IMR-90 (cell line): ENCODE data around the gene C7orf57. TPM values are rescaled to one million over a fixed set of nuclear protein-coding genes. Genes with fewer than 3 reads are reported as not detected.

Experiments used
- ATAC-seq: fragments of 200-7000 bp; cut with Tn5 transposase; 2 replicates; pipeline ENCODE4 v1.9.1; 2020; ENCODE audit warnings: low read depth, mild to moderate bottlenecking, moderate library complexity
- BruUV-seq: library from RNA; stranded (reverse); fragments of 400-500 nt; replicated peaks from 2 replicates; lab custom pipeline; 2021; lab: Mats Ljungman, UMichigan
- CTCF ChIA-PET: fragments of 300-600 bp; formaldehyde crosslinking; extraction: SDS; loops from one replicate; lab custom pipeline; 2021; ENCODE audit warnings: antibody characterized with exemption; lab: Yijun Ruan, JAX
- POLR2A ChIA-PET: fragments of 300-600 bp; sonication (Branson Sonifier 250); formaldehyde crosslinking; loops from one replicate; lab custom pipeline; 2022; ENCODE audit warnings: antibody characterized with exemption; ENCODE audit not compliant: unreplicated experiment; lab: Charles Lee
- DNase-seq: peaks from one replicate; pipeline ENCODE4 v3.0.0; 2013
- H2AFZ ChIP-seq: replicated peaks from 2 replicates; pipeline ENCODE3; 2013; ENCODE audit warnings: low read length, mild to moderate bottlenecking; ENCODE audit not compliant: poor library complexity
- H2AK5ac ChIP-seq: 2 replicates; pipeline ENCODE4 v1.6.1; 2013; ENCODE audit warnings: low read depth, low read length, inconsistent platforms
- H2AK9ac ChIP-seq: replicated peaks from 2 replicates; pipeline ENCODE3; 2013; ENCODE audit warnings: mild to moderate bottlenecking, low read depth, low read length, moderate library complexity; ENCODE audit not compliant: poor library complexity
- H2BK120ac ChIP-seq: 2 replicates; pipeline ENCODE4 v1.6.1; 2013; ENCODE audit warnings: low read depth, low read length, inconsistent platforms
- H2BK15ac ChIP-seq: 3 replicates; pipeline ENCODE4 v1.6.1; 2013; ENCODE audit warnings: low read depth, low read length, inconsistent platforms
- H2BK20ac ChIP-seq: 2 replicates; pipeline ENCODE4 v1.6.1; 2013; ENCODE audit warnings: low read depth, mild to moderate bottlenecking, inconsistent platforms, low read length, moderate library complexity
- H2BK5ac ChIP-seq: 2 replicates; pipeline ENCODE4 v1.6.1; 2013; ENCODE audit warnings: mild to moderate bottlenecking, low read depth, low read length, inconsistent platforms; ENCODE audit not compliant: poor library complexity, severe bottlenecking
- H3K14ac ChIP-seq: replicated peaks from 2 replicates; pipeline ENCODE4 v1.6.1; 2013; ENCODE audit warnings: low read depth, low read length, inconsistent platforms
- H3K18ac ChIP-seq: 2 replicates; pipeline ENCODE4 v1.6.1; 2013; ENCODE audit warnings: low read depth, low read length, control low read depth
- H3K23ac ChIP-seq: 2 replicates; pipeline ENCODE4 v1.6.1; 2013; ENCODE audit warnings: low read depth, low read length, inconsistent platforms
- H3K27ac ChIP-seq: 2 replicates; pipeline ENCODE4 v1.5.1; 2013; ENCODE audit warnings: mild to moderate bottlenecking, control low read depth, low read length; ENCODE audit not compliant: insufficient read depth
- H3K27me3 ChIP-seq: 2 replicates; pipeline ENCODE4 v1.6.1; 2013; ENCODE audit warnings: low read length; ENCODE audit not compliant: control insufficient read depth, insufficient read depth
- H3K36me3 ChIP-seq: 2 replicates; pipeline ENCODE4 v1.6.1; 2013; ENCODE audit warnings: low read length, mixed read lengths; ENCODE audit not compliant: control insufficient read depth, insufficient read depth
- H3K4ac ChIP-seq: 2 replicates; pipeline ENCODE4 v1.6.1; 2013; ENCODE audit warnings: low read depth, low read length, inconsistent platforms
- H3K4me1 ChIP-seq: 2 replicates; pipeline ENCODE4 v1.6.1; 2013; ENCODE audit warnings: low read length, mixed read lengths; ENCODE audit not compliant: control insufficient read depth, insufficient read depth
- H3K4me2 ChIP-seq: 2 replicates; pipeline ENCODE4 v1.6.1; 2013; ENCODE audit warnings: low read depth, mild to moderate bottlenecking, control low read depth, low read length, moderate library complexity
- H3K4me3 ChIP-seq: 2 replicates; pipeline ENCODE4 v1.5.1; 2013; ENCODE audit warnings: low read depth, mild to moderate bottlenecking, control low read depth, low read length, moderate library complexity; ENCODE audit not compliant: insufficient read depth
- H3K56ac ChIP-seq: 2 replicates; pipeline ENCODE4 v1.6.1; 2013; ENCODE audit warnings: low read length, inconsistent platforms; ENCODE audit not compliant: insufficient read depth; ENCODE audit errors: extremely low read depth
- H3K79me1 ChIP-seq, 2 experiments: 2 replicates each; pipeline ENCODE4 v1.6.1; 2013; ENCODE audit warnings: low read length in 2 of 2, inconsistent platforms in 1 of 2, low read depth in 1 of 2
- H3K9ac ChIP-seq: 2 replicates; pipeline ENCODE4 v1.6.1; 2013; ENCODE audit warnings: low read depth, low read length, control low read depth
- H3K9me1 ChIP-seq: 2 replicates; pipeline ENCODE4 v1.6.1; 2013; ENCODE audit warnings: low read length, inconsistent platforms; ENCODE audit not compliant: insufficient read depth
- H3K9me3 ChIP-seq: 2 replicates; pipeline ENCODE4 v1.6.1; 2013; ENCODE audit warnings: low read length; ENCODE audit not compliant: control insufficient read depth, insufficient read depth
- H4K20me1 ChIP-seq: 2 replicates; pipeline ENCODE4 v1.6.1; 2013; ENCODE audit warnings: low read length, inconsistent platforms; ENCODE audit not compliant: insufficient read depth
- H4K5ac ChIP-seq: 2 replicates; pipeline ENCODE4 v1.6.1; 2013; ENCODE audit warnings: mild to moderate bottlenecking, low read depth, low read length, control low read depth
- H4K8ac ChIP-seq, 2 experiments: 2 replicates each; pipeline ENCODE4 v1.6.1; 2013; ENCODE audit warnings: low read depth in 2 of 2, low read length in 2 of 2, control low read depth in 1 of 2, inconsistent platforms in 1 of 2
- H4K91ac ChIP-seq: 2 replicates; pipeline ENCODE4 v1.6.1; 2013; ENCODE audit warnings: low read depth, low read length, inconsistent platforms; ENCODE audit not compliant: insufficient read depth
- CEBPB ChIP-seq: IDR thresholded peaks from 2 replicates; pipeline ENCODE4 v1.6.1; 2012; ENCODE audit warnings: low read depth, low read length, improper control_type of control experiment
- CHD1 ChIP-seq: IDR thresholded peaks from 2 replicates; pipeline ENCODE4 v1.6.1; 2012; ENCODE audit warnings: low read depth, low read length, improper control_type of control experiment
- MAFK ChIP-seq: IDR thresholded peaks from 2 replicates; pipeline ENCODE4 v1.6.1; 2012; ENCODE audit warnings: low read depth, low read length, improper control_type of control experiment
- MAZ ChIP-seq: IDR thresholded peaks from 2 replicates; pipeline ENCODE4 v1.6.1; 2012; ENCODE audit warnings: low read depth, mild to moderate bottlenecking, low read length, improper control_type of control experiment, moderate library complexity, borderline replicate concordance
- NFE2L2 ChIP-seq: fragments of 150-350 bp; IDR thresholded peaks from 2 replicates; pipeline ENCODE4 v1.6.1; 2016; ENCODE audit warnings: low read depth, mild to moderate bottlenecking, low read length
- POLR2A ChIP-seq: IDR thresholded peaks from 2 replicates; pipeline ENCODE4 v1.6.1; 2012; ENCODE audit warnings: mild to moderate bottlenecking, low read depth, low read length
- WGBS, 2 experiments: methylation state at CpG; one replicate each; pipeline versions ENCODE4 v1.1.5 to v1.1.7; 2013; ENCODE audit warnings: missing lambda C conversion rate in 2 of 2; ENCODE audit not compliant: insufficient read length in 1 of 2; ENCODE audit errors: extremely low coverage in 2 of 2; 5-methylcytosine and 5-hydroxymethylcytosine counted together
- dilution Hi-C: fragments of 300-500 bp; cut with HindIII; formaldehyde crosslinking; loops from one replicate; pipeline ENCODE4 v1.14.3; 2018; ENCODE audit warnings: low sequenced_read_pairs; ENCODE audit not compliant: unreplicated experiment
- in situ Hi-C: fragments of 300-500 bp; cut with MboI; formaldehyde crosslinking; loops from 3 replicates; pipeline ENCODE4 v1.14.3; 2019; ENCODE audit warnings: low sequenced_read_pairs, inconsistent platforms, mixed read lengths
- intact Hi-C: fragments of 100-400 bp; cut with micrococcal nuclease; formaldehyde crosslinking; loops from 2 replicates; pipeline ENCODE4 v1.10.0; 2022
- polyA plus RNA-seq, 3 experiments: library from polyadenylated mRNA; depleted of rRNA; stranded (reverse); fragments of >200 nt; gene quantifications; 2 replicates each; pipeline ENCODE4 v1.2.3, GENCODE V29; 2012; ENCODE audit warnings: low replicate concordance in 1 of 3
- total RNA-seq: library from RNA; depleted of rRNA; stranded (reverse); fragments of >200 nt; gene quantifications from 2 replicates; pipeline ENCODE4 v1.2.3, GENCODE V29; 2012
- TF ChIP-seq, protein P1 (sequence below): fragments of 150-350 bp; IDR thresholded peaks from 2 replicates; pipeline ENCODE4 v1.6.1; 2016; ENCODE audit warnings: low read depth, mild to moderate bottlenecking, low read length, moderate library complexity, borderline replicate concordance
- TF ChIP-seq, protein P2 (sequence below): conservative IDR thresholded peaks from 2 replicates; pipeline ENCODE4 v1.5.1; 2012; ENCODE audit warnings: mild to moderate bottlenecking, low read depth, low read length, improper control_type of control experiment

Gene C7orf57
- total and polyA plus RNA-seq, 2 of the 4 experiments (the other 2 are of a cell fraction): not detected

DNA sequence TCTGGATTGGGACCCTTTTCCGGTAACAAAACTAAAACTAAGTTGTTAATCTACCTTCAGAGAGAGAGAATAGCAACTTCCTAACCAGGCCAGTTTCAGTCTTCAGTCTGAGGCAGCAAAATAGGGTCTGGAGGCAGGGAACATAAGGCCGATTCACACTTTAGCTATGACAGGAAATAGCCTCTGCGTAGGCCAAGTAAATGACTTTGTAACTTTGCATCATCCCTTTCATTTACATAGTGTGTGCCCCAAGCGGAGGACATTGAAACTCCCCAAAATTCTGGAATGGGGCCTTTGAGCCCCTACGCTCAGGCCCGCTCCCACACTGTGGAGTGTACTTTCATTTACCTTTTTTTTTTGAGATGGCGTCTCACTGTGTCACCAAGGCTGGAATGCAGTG lies 52.0 kb downstream of the C7orf57 start:
- H3K18ac ChIP-seq: peak overlapping the region; percentile 66
- ChIA-PET CTCF (interaction anchor here (1.3 kb wide), 1 partner anchor 23 kb away, joined by 4 read pairs; no protein-coding TSS in a partner anchor), POLR2A (interaction anchor here (0.7 kb wide), 1 partner anchor 633 kb away, joined by 6 read pairs; no protein-coding TSS in a partner anchor)
- H3K9ac ChIP-seq: no peak overlapping the region; the same call in 1 of the 2 replicates
- dilution Hi-C loops (no loop called here), in situ Hi-C loops (no loop called here), intact Hi-C loops (loop anchor here (5.0 kb wide), 1 partner anchor 95 kb away; no protein-coding TSS in a partner anchor)
- H4K8ac ChIP-seq: peak overlapping the region; percentile 31 to 94
- no peak overlapping the region for H3K4me3 ChIP-seq
- H3K9me1 ChIP-seq: peaks cover 29% of the 10 kb centered on the region
- H2BK15ac ChIP-seq: peak overlapping the region; percentile 72; the same call in 1 of the 3 replicates
- H3K79me1 ChIP-seq: peaks cover 13 to 32% of the 10 kb centered on the region in 2 experiments; a peak in 3 of 4 replicates
- peak overlapping the region; percentile 80 for H2BK120ac ChIP-seq
- DNase-seq (peak; percentile 86), ATAC-seq (no peak)
- 0 out of 2 replicates have a peak, but pooled peaks cover 3% of the 10 kb centered on the region for H4K20me1 ChIP-seq
- 100% methylated on average over 1 of the region's 7 CpGs; no CpG with 5 or more reads in 1 of the 2 experiments for WGBS, 2 experiments
- H2AFZ ChIP-seq: no peak overlapping the region
- peak overlapping the region; percentile 57 for H3K4me2 ChIP-seq
- H4K91ac ChIP-seq: peak overlapping the region; percentile 54
- H3K4ac ChIP-seq: peak overlapping the region; percentile 72
- no TSS peak for BruUV-seq
- H3K27ac ChIP-seq: peak overlapping the region; percentile 48
- H3K4me1 ChIP-seq: peaks cover 26% of the 10 kb centered on the region
- TF ChIP-seq CHD1 (no peak), POLR2A (peak; percentile 65), NFE2L2 (0 out of 2 replicates have a peak, but pooled peaks have one; percentile 6), MAFK (peak; percentile 62), MAZ (no peak), CEBPB (peak; percentile 76; the same call in 1 of the 2 replicates)
- TF ChIP-seq, protein P1, sequence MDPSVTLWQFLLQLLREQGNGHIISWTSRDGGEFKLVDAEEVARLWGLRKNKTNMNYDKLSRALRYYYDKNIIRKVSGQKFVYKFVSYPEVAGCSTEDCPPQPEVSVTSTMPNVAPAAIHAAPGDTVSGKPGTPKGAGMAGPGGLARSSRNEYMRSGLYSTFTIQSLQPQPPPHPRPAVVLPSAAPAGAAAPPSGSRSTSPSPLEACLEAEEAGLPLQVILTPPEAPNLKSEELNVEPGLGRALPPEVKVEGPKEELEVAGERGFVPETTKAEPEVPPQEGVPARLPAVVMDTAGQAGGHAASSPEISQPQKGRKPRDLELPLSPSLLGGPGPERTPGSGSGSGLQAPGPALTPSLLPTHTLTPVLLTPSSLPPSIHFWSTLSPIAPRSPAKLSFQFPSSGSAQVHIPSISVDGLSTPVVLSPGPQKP: no peak
- TF ChIP-seq, protein P2, sequence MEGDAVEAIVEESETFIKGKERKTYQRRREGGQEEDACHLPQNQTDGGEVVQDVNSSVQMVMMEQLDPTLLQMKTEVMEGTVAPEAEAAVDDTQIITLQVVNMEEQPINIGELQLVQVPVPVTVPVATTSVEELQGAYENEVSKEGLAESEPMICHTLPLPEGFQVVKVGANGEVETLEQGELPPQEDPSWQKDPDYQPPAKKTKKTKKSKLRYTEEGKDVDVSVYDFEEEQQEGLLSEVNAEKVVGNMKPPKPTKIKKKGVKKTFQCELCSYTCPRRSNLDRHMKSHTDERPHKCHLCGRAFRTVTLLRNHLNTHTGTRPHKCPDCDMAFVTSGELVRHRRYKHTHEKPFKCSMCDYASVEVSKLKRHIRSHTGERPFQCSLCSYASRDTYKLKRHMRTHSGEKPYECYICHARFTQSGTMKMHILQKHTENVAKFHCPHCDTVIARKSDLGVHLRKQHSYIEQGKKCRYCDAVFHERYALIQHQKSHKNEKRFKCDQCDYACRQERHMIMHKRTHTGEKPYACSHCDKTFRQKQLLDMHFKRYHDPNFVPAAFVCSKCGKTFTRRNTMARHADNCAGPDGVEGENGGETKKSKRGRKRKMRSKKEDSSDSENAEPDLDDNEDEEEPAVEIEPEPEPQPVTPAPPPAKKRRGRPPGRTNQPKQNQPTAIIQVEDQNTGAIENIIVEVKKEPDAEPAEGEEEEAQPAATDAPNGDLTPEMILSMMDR: peak; percentile 21; the same call in 1 of the 2 replicates
- no peak overlapping the region for H2AK9ac ChIP-seq
- peak overlapping the region; percentile 49; the same call in 1 of the 2 replicates for H3K23ac ChIP-seq
- peaks cover 8% of the 10 kb centered on the region for H3K36me3 ChIP-seq
- no peaks in the 10 kb centered on the region for H3K27me3 ChIP-seq
- H3K14ac ChIP-seq: no peak overlapping the region; the same call in 1 of the 2 replicates
- H2BK20ac ChIP-seq: peak overlapping the region; percentile 82; the same call in 1 of the 2 replicates
- H3K56ac ChIP-seq: 0 out of 2 replicates have a peak overlapping the region, but pooled peaks have one; percentile 1
- H2BK5ac ChIP-seq: peak overlapping the region; percentile 70
- H4K5ac ChIP-seq: peak overlapping the region; percentile 54; the same call in 1 of the 2 replicates
- no peaks in the 10 kb centered on the region for H3K9me3 ChIP-seq
- H2AK5ac ChIP-seq: peak overlapping the region; percentile 54; the same call in 1 of the 2 replicates
